ENCODE data around the gene STARD9. TPM values are rescaled to one million over a fixed set of nuclear protein-coding genes. Genes with fewer than 3 reads are reported as not detected.

STARD9 gene
- total RNA-seq, 1 donor from 2014 or later, result 5.7 TPM

GRCh38 chr15:42705336-42705735 is 129.9 kb downstream of the STARD9 start:
- Histone ChIP-seq H3K27me3 (ENCODE audit: control insufficient read depth, insufficient read depth, low read length) (no peaks in the 10 kb centered on the region), H3K36me3 (ENCODE audit: control insufficient read depth, insufficient read depth, low read length) (no peaks in the 10 kb centered on the region), H3K4me3 (ENCODE audit: low read depth, low read length) (no peak overlapping the region)
- DNase-seq (ENCODE audit: low read depth), result no peak
- TF ChIP-seq, protein P1, sequence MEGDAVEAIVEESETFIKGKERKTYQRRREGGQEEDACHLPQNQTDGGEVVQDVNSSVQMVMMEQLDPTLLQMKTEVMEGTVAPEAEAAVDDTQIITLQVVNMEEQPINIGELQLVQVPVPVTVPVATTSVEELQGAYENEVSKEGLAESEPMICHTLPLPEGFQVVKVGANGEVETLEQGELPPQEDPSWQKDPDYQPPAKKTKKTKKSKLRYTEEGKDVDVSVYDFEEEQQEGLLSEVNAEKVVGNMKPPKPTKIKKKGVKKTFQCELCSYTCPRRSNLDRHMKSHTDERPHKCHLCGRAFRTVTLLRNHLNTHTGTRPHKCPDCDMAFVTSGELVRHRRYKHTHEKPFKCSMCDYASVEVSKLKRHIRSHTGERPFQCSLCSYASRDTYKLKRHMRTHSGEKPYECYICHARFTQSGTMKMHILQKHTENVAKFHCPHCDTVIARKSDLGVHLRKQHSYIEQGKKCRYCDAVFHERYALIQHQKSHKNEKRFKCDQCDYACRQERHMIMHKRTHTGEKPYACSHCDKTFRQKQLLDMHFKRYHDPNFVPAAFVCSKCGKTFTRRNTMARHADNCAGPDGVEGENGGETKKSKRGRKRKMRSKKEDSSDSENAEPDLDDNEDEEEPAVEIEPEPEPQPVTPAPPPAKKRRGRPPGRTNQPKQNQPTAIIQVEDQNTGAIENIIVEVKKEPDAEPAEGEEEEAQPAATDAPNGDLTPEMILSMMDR (IDR thresholded peaks at IDR 0.05; ENCODE audit: insufficient read depth, low read length, poor library complexity, severe bottlenecking), result no peak

GRCh38 chr15:42707068-42707467 is 131.7 kb downstream of the STARD9 start:
- no peak for DNase-seq (ENCODE audit: low read depth)
- Histone ChIP-seq H3K4me3 (ENCODE audit: low read depth, low read length) (no peak overlapping the region), H3K27me3 (ENCODE audit: control insufficient read depth, insufficient read depth, low read length) (no peaks in the 10 kb centered on the region), H3K36me3 (ENCODE audit: control insufficient read depth, insufficient read depth, low read length) (no peaks in the 10 kb centered on the region)
- TF ChIP-seq, protein P1 (IDR thresholded peaks at IDR 0.05; ENCODE audit: insufficient read depth, low read length, poor library complexity, severe bottlenecking), result no peak

GRCh38 chr15:42707873-42708544 is 132.6 kb downstream of the STARD9 start:
- Histone ChIP-seq H3K4me3 (ENCODE audit: low read depth, low read length) (no peak overlapping the region), H3K27me3 (ENCODE audit: control insufficient read depth, insufficient read depth, low read length) (no peaks in the 10 kb centered on the region), H3K36me3 (ENCODE audit: control insufficient read depth, insufficient read depth, low read length) (no peaks in the 10 kb centered on the region)
- no peak for DNase-seq (ENCODE audit: low read depth)
- TF ChIP-seq, protein P1 (IDR thresholded peaks at IDR 0.05; ENCODE audit: insufficient read depth, low read length, poor library complexity, severe bottlenecking), result no peak

GRCh38 chr15:42710662-42711061 is 135.3 kb downstream of the STARD9 start:
- H3K27me3 ChIP-seq (ENCODE audit: control insufficient read depth, insufficient read depth, low read length), result no peaks in the 10 kb centered on the region
- no peak for DNase-seq (ENCODE audit: low read depth)
- no peak overlapping the region for H3K4me3 ChIP-seq (ENCODE audit: low read depth, low read length)
- H3K36me3 ChIP-seq (ENCODE audit: control insufficient read depth, insufficient read depth, low read length), result no peaks in the 10 kb centered on the region
- TF ChIP-seq, protein P1 (IDR thresholded peaks at IDR 0.05; ENCODE audit: insufficient read depth, low read length, poor library complexity, severe bottlenecking), result no peak

GRCh38 chr15:42711746-42712145 is 136.3 kb downstream of the STARD9 start:
- Histone ChIP-seq H3K4me3 (ENCODE audit: low read depth, low read length) (no peak overlapping the region), H3K27me3 (ENCODE audit: control insufficient read depth, insufficient read depth, low read length) (no peaks in the 10 kb centered on the region), H3K36me3 (ENCODE audit: control insufficient read depth, insufficient read depth, low read length) (no peaks in the 10 kb centered on the region)
- no peak for DNase-seq (ENCODE audit: low read depth)
- TF ChIP-seq, protein P1 (IDR thresholded peaks at IDR 0.05; ENCODE audit: insufficient read depth, low read length, poor library complexity, severe bottlenecking), result no peak

DNA sequence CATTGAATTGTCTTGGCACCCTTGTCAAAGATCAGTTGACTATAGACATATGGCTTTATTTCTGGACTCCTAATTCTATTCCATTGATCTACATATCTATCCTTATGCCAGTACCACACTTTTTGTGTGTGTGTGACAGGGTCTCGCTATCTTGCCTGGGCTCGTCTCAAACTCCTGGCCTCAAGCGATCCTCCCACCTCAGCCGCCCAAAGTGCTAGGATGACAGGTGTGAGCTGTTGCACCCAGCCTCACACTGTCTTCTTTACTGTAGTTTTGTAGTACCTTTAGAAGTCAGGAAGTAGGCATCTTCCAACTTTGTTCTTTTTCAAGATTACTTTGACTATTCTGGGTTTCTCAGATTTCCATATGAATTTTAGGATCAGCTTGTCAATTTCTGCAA is 137.2 kb downstream of the STARD9 start:
- TF ChIP-seq, protein P1 (IDR thresholded peaks at IDR 0.05; ENCODE audit: insufficient read depth, low read length, poor library complexity, severe bottlenecking), result no peak
- Histone ChIP-seq H3K27me3 (ENCODE audit: control insufficient read depth, insufficient read depth, low read length) (no peaks in the 10 kb centered on the region), H3K36me3 (ENCODE audit: control insufficient read depth, insufficient read depth, low read length) (no peaks in the 10 kb centered on the region), H3K4me3 (ENCODE audit: low read depth, low read length) (no peak overlapping the region)
- DNase-seq (ENCODE audit: low read depth), result no peak

All from kidney epithelial cell (primary cell).